Iris pigment epithelial cell (primary cell): Measurements from ENCODE around the gene ARID1B.

Experiments used
- DNase-seq: peaks from one replicate; pipeline ENCODE4 v3.0.0-alpha.2; 2011; ENCODE audit warnings: low read depth

ARID1B gene

GRCh38 chr6:157159348-157159747 lies 382.2 kb downstream of the ARID1B start:
- DNase-seq, result no peak

- no peak for DNase-seq
Measured at GRCh38 chr6:157161912-157162311, 384.7 kb downstream of the ARID1B start.

- DNase-seq, result no peak
Measured at GRCh38 chr6:157162766-157163433, 385.7 kb downstream of the ARID1B start.

GRCh38 chr6:157163434-157164159 lies 386.4 kb downstream of the ARID1B start:
- DNase-seq, result no peak

- DNase-seq, result no peak
Measured at GRCh38 chr6:157164972-157165371, 387.8 kb downstream of the ARID1B start.

- no peak for DNase-seq
Measured at GRCh38 chr6:157166784-157167183, 389.6 kb downstream of the ARID1B start.

- DNase-seq, result no peak
Measured at GRCh38 chr6:157167837-157168236, 390.7 kb downstream of the ARID1B start.

- no peak for DNase-seq
Measured at GRCh38 chr6:157168471-157168870, 391.3 kb downstream of the ARID1B start.

- DNase-seq, result no peak
Measured at GRCh38 chr6:157169226-157169625, 392.0 kb downstream of the ARID1B start.

- DNase-seq, result no peak
Measured at GRCh38 chr6:157169656-157170055, 392.5 kb downstream of the ARID1B start.

- DNase-seq, result no peak
Measured at GRCh38 chr6:157170535-157170934, 393.4 kb downstream of the ARID1B start.

- no peak for DNase-seq
Measured at GRCh38 chr6:157171801-157172200, 394.6 kb downstream of the ARID1B start.

- no peak for DNase-seq
Measured at GRCh38 chr6:157172231-157172701, 395.1 kb downstream of the ARID1B start.

- no peak for DNase-seq
Measured at GRCh38 chr6:157172830-157173536, 395.8 kb downstream of the ARID1B start.

- DNase-seq, result no peak
Measured at GRCh38 chr6:157173776-157174175, 396.6 kb downstream of the ARID1B start.

- DNase-seq, result no peak
Measured at GRCh38 chr6:157174731-157175130, 397.6 kb downstream of the ARID1B start.

GRCh38 chr6:157177731-157178336 lies 400.7 kb downstream of the ARID1B start:
- no peak for DNase-seq

GRCh38 chr6:157181649-157182048 lies 404.5 kb downstream of the ARID1B start:
- DNase-seq, result no peak

GRCh38 chr6:157182503-157183264 lies 405.5 kb downstream of the ARID1B start:
- no peak for DNase-seq

- DNase-seq, result peak; percentile 58
Measured at GRCh38 chr6:157184202-157185015, 407.2 kb downstream of the ARID1B start.

GRCh38 chr6:157185171-157185570 lies 408.0 kb downstream of the ARID1B start:
- no peak for DNase-seq
